A549 (cell line): Measurements from ENCODE around the gene GSC2. TPM values are rescaled to one million over a fixed set of nuclear protein-coding genes. Genes with fewer than 3 reads are reported as not detected.

Experiments used
- ATAC-seq, 2 experiments: fragments of 200-7000 bp in 1 of 2; fragments of >200 bp in 1 of 2; cut with Nextera tagmentation in 1 of 2; cut with Tn5 transposase in 1 of 2; 3 replicates each; pipeline versions ENCODE4 v1.8.0 to v1.9.1; 2018 to 2020; ENCODE audit warnings: mild to moderate bottlenecking in 1 of 2, moderate library complexity in 1 of 2
- CTCF ChIA-PET: fragments of 300-600 bp; sonication (Branson Sonifier 250); formaldehyde crosslinking; extraction: SDS; loops from one replicate; lab custom pipeline; 2021; ENCODE audit warnings: antibody characterized with exemption, inconsistent platforms; lab: Yijun Ruan, JAX
- POLR2A ChIA-PET: fragments of 350-600 bp; formaldehyde crosslinking; extraction: SDS; loops from one replicate; lab custom pipeline; 2021; ENCODE audit warnings: antibody characterized with exemption, inconsistent platforms; lab: Yijun Ruan, JAX
- DNase-seq, 2 experiments: peaks; one replicate each; pipeline versions ENCODE4 v3.0.0 to v3.0.0-alpha.2; 2011 to 2016; ENCODE audit warnings: low read depth in 1 of 2, low spot score in 1 of 2
- FAIRE-seq: peaks from 2 replicates; lab custom pipeline; 2011; peaks lifted over from hg19 to GRCh38; lab: Jason Lieb, UNC
- H3K27ac ChIP-seq, 2 experiments: fragments of >200 bp; sonication (Bioruptor Twin); formaldehyde crosslinking; 3 replicates each; pipeline ENCODE4 v1.5.1; 2016 to 2017
- H3K4me1 ChIP-seq: fragments of >200 bp; sonication (Bioruptor Twin); formaldehyde crosslinking; 3 replicates; pipeline ENCODE4 v1.6.1; 2016
- H3K4me2 ChIP-seq: fragments of >200 bp; sonication (Bioruptor Twin); formaldehyde crosslinking; 3 replicates; pipeline ENCODE4 v1.6.1; 2016
- H3K4me3 ChIP-seq: fragments of >200 bp; sonication (Bioruptor Twin); formaldehyde crosslinking; 3 replicates; pipeline ENCODE4 v1.5.1; 2016
- H3K9me3 ChIP-seq: fragments of >200 bp; sonication (Bioruptor Twin); formaldehyde crosslinking; 3 replicates; pipeline ENCODE4 v1.6.1; 2016
- CBX2 ChIP-seq: fragments of 200-600 bp; sonication (generic); IDR thresholded peaks from 2 replicates; pipeline ENCODE4 v1.6.1; 2016; ENCODE audit warnings: low read depth, mild to moderate bottlenecking, borderline replicate concordance
- CHD2 ChIP-seq: fragments of 150-350 bp; IDR thresholded peaks from 2 replicates; pipeline ENCODE4 v1.6.1; 2014; ENCODE audit warnings: low read length; ENCODE audit not compliant: partially characterized antibody
- EP300 ChIP-seq, 2 experiments: fragments of >200 bp; sonication (Bioruptor Twin); formaldehyde crosslinking; IDR thresholded peaks; 2 replicates in 1 of 2; 3 replicates in 1 of 2; pipeline ENCODE4 v1.6.1; 2016 to 2017
- FOSB ChIP-seq: fragments of 250-450 bp; sonication (Bioruptor Pico); IDR thresholded peaks from 2 replicates; pipeline ENCODE4 v1.5.0; 2020; ENCODE audit warnings: mild to moderate bottlenecking, moderate library complexity
- FOSL2 ChIP-seq, 2 experiments: fragments of 450-650 bp in 1 of 2; fragments of >200 bp in 1 of 2; sonication (Bioruptor Twin) in 1 of 2; formaldehyde crosslinking; IDR thresholded peaks; 2 replicates each; pipeline versions ENCODE4 v1.5.0 to v1.6.1; 2016 to 2020; ENCODE audit warnings: mild to moderate bottlenecking in 1 of 2, moderate library complexity in 1 of 2
- HDAC2 ChIP-seq: fragments of 200-600 bp; sonication (generic); IDR thresholded peaks from 2 replicates; pipeline ENCODE4 v1.6.1; 2016
- HOXA7 ChIP-seq: fragments of 250-450 bp; sonication (Bioruptor Pico); IDR thresholded peaks from 2 replicates; pipeline ENCODE4 v1.5.0; 2020; ENCODE audit warnings: mild to moderate bottlenecking, moderate library complexity
- HOXB13 ChIP-seq: fragments of 250-450 bp; sonication (Bioruptor Pico); IDR thresholded peaks from 2 replicates; pipeline ENCODE4 v1.5.0; 2020; ENCODE audit warnings: low read depth, mild to moderate bottlenecking, moderate library complexity
- JUN ChIP-seq, 2 experiments: fragments of >200 bp; sonication (Bioruptor Twin); formaldehyde crosslinking; IDR thresholded peaks; 2 replicates in 1 of 2; 3 replicates in 1 of 2; pipeline ENCODE4 v1.6.1; 2016 to 2017
- JUNB ChIP-seq: fragments of >200 bp; sonication (Bioruptor Twin); formaldehyde crosslinking; IDR thresholded peaks from 2 replicates; pipeline ENCODE4 v1.6.1; 2016
- KDM5A ChIP-seq: fragments of 200-600 bp; sonication (generic); IDR thresholded peaks from 2 replicates; pipeline ENCODE4 v1.6.1; 2016; ENCODE audit warnings: antibody characterized with exemption, mild to moderate bottlenecking
- MYC ChIP-seq: IDR thresholded peaks from 2 replicates; pipeline ENCODE4 v1.6.1; 2012; ENCODE audit warnings: mild to moderate bottlenecking, inconsistent platforms, low read length, improper control_type of control experiment, borderline replicate concordance
- NR3C1 ChIP-seq: fragments of >200 bp; sonication (Bioruptor Twin); formaldehyde crosslinking; IDR thresholded peaks from 3 replicates; pipeline ENCODE4 v1.6.1; 2017
- PHF8 ChIP-seq: fragments of 200-600 bp; sonication (generic); IDR thresholded peaks from 2 replicates; pipeline ENCODE4 v1.6.1; 2016; ENCODE audit warnings: low read depth, mild to moderate bottlenecking, antibody characterized with exemption, moderate library complexity, borderline replicate concordance
- POLR2A ChIP-seq: IDR thresholded peaks from 2 replicates; pipeline ENCODE4 v1.6.1; 2012; ENCODE audit warnings: mild to moderate bottlenecking, low read length
- RARB ChIP-seq: fragments of 250-450 bp; sonication (Bioruptor Pico); IDR thresholded peaks from 2 replicates; pipeline ENCODE4 v1.8.0; 2021; ENCODE audit warnings: mild to moderate bottlenecking, moderate library complexity
- SREBF2 ChIP-seq: fragments of 450-650 bp; IDR thresholded peaks from 2 replicates; pipeline ENCODE4 v1.6.1; 2014; ENCODE audit warnings: mild to moderate bottlenecking, moderate library complexity
- TFCP2L1 ChIP-seq: fragments of 250-450 bp; sonication (Bioruptor Pico); IDR thresholded peaks from 2 replicates; pipeline ENCODE4 v1.5.0; 2021; ENCODE audit warnings: mild to moderate bottlenecking
- TP53 ChIP-seq: fragments of 250-450 bp; sonication (Bioruptor Pico); IDR thresholded peaks from 2 replicates; pipeline ENCODE4 v1.5.0; 2021; ENCODE audit warnings: mild to moderate bottlenecking, moderate library complexity
- ZC3H11A ChIP-seq: fragments of 450-650 bp; IDR thresholded peaks from 2 replicates; pipeline ENCODE4 v1.6.1; 2014; ENCODE audit warnings: antibody characterized with exemption, mild to moderate bottlenecking
- ZNF302 ChIP-seq: fragments of 250-450 bp; sonication (Bioruptor Pico); IDR thresholded peaks from 2 replicates; pipeline ENCODE4 v1.9.0; 2021; ENCODE audit warnings: inconsistent platforms, mild to moderate bottlenecking, moderate library complexity
- WGBS: methylation state at CpG from one replicate; pipeline ENCODE4 v1.1.6; 2017; ENCODE audit errors: missing lambda C conversion rate; 5-methylcytosine and 5-hydroxymethylcytosine counted together
- polyA plus RNA-seq, 4 experiments: library from polyadenylated mRNA; depleted of rRNA in 3 of 4; stranded (reverse); fragments of >200 nt; fragmentation: RNase III in 1 of 4; extraction: RNeasy Plus Mini Kit Qiagen cat#74134 plus additional on column Dnase treatment in 1 of 4; gene quantifications; 2 replicates in 3 of 4; 3 replicates in 1 of 4; pipeline ENCODE4 v1.2.3, GENCODE V29; 2011 to 2017
- TF ChIP-seq, protein P1 (sequence below): IDR thresholded peaks from 2 replicates; pipeline ENCODE4 v1.6.1; 2012
- TF ChIP-seq, protein P2 (sequence below): fragments of 150-350 bp; IDR thresholded peaks from 2 replicates; pipeline ENCODE4 v1.6.1; 2014; ENCODE audit warnings: low read depth, mild to moderate bottlenecking, low read length
- TF ChIP-seq, protein P3 (sequence below): fragments of >200 bp; sonication (Bioruptor Twin); formaldehyde crosslinking; IDR thresholded peaks from 3 replicates; pipeline ENCODE4 v1.6.1; 2016

The GSC2 gene
- polyA plus RNA-seq, 2 of the 4 experiments (the other 2 are of a cell fraction) = not detected

DNA sequence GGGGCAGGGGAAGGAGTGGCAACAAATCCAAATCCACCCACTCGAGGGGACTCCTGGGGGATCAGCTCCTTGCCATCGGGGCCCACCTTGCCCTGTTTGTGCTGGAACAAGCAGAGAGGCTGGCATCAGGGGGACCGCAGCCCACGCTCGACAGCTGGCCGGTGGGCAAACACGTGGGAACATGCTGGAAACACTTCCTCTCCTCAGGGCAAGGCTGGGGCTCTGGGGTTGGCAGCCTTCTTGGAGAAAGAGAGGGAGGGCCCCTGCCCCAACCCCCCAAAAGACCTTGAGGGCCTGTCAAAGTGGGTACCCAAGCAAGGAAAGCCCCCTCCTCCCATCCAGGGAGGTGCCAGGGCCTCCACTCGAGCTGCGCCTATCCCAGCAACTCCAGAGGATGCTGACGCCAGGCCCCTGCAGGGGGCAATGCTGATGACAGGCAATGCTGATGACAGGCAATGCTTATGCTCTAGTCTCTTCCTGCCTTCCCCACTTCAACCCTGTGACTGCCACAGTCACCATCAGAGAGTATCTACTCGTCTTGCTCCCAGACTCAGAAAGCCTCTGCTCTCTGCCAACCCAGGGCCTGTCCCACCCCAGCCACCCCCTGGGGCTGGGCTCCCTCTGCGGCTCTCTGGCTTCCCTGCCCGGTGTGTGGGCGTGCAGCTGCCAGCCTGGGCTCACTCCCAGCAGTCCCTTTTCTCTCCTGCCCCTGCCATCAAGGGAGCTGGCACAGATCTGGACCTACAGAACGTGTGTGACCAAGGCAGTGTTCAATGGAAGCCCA lies 11.7 kb downstream of the GSC2 start:
- ChIA-PET CTCF (no interaction called here), POLR2A (no interaction called here)
- FAIRE-seq = no peak
- peaks cover 3% of the 10 kb centered on the region; the same call in 2 of the 3 replicates for H3K4me1 ChIP-seq
- ATAC-seq = no peak
- TF ChIP-seq, protein P1, sequence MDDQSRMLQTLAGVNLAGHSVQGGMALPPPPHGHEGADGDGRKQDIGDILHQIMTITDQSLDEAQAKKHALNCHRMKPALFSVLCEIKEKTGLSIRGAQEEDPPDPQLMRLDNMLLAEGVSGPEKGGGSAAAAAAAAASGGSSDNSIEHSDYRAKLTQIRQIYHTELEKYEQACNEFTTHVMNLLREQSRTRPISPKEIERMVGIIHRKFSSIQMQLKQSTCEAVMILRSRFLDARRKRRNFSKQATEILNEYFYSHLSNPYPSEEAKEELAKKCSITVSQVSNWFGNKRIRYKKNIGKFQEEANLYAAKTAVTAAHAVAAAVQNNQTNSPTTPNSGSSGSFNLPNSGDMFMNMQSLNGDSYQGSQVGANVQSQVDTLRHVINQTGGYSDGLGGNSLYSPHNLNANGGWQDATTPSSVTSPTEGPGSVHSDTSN = no peak
- no peak for TF ChIP-seq ZNF302 (CRISPR knock-in tag)
- TF ChIP-seq PHF8 = no peak
- TF ChIP-seq, protein P2, sequence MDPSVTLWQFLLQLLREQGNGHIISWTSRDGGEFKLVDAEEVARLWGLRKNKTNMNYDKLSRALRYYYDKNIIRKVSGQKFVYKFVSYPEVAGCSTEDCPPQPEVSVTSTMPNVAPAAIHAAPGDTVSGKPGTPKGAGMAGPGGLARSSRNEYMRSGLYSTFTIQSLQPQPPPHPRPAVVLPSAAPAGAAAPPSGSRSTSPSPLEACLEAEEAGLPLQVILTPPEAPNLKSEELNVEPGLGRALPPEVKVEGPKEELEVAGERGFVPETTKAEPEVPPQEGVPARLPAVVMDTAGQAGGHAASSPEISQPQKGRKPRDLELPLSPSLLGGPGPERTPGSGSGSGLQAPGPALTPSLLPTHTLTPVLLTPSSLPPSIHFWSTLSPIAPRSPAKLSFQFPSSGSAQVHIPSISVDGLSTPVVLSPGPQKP = no peak
- no peak for TF ChIP-seq CHD2
- TF ChIP-seq ZC3H11A = no peak
- TF ChIP-seq, protein P3, sequence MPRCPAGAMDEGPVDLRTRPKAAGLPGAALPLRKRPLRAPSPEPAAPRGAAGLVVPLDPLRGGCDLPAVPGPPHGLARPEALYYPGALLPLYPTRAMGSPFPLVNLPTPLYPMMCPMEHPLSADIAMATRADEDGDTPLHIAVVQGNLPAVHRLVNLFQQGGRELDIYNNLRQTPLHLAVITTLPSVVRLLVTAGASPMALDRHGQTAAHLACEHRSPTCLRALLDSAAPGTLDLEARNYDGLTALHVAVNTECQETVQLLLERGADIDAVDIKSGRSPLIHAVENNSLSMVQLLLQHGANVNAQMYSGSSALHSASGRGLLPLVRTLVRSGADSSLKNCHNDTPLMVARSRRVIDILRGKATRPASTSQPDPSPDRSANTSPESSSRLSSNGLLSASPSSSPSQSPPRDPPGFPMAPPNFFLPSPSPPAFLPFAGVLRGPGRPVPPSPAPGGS = no peak
- no peak for TF ChIP-seq JUN (IDR thresholded peaks at IDR 0.05)
- no peak for TF ChIP-seq JUNB
- TF ChIP-seq, all 56 proteins: peak for 0
- 84% methylated on average over 8 of the region's 15 CpGs for WGBS
- H3K9me3 ChIP-seq = no peaks in the 10 kb centered on the region
- no peak overlapping the region for H3K27ac ChIP-seq
- H3K4me2 ChIP-seq = no peak overlapping the region
- no peak overlapping the region for H3K4me3 ChIP-seq
- no peak for DNase-seq

DNA sequence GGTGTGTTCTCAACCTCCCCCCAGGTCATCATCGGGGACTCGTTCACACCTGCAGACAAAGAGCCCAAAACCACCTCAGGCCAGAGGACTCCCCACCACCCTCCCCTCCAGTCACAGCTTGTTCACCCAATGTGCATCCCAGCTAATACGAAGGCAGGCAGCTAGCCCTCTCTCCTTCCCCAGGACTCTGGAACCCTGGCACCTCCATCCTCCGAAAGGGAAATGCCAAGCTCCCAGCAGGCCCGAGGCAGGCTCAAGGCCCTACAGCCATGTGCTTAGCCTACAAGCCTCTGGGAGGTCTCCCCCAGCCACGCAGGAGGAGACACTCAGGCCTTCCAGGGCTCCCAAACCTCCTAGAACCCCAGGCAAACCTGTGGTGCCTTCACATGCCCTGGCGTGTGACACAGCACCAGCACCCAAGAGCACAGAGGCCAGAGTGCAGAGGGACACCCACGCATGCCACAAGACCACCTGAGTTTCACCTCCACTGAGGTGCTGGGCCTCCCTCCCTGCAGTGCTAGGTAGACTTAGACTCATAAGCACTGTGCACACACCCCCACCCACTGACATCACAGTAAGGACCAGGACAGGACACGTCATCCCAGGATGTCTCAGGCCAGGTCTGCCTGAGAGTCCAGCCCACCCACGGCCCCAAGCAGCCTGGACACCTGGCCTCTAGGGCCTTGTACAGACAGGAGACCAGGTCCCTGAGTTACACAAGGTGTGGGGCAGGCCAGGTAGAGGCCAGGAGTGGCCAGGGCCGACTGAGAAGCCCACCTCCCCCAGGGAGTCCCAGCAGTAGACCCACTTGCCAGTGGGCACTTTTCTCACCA lies 12.5 kb downstream of the GSC2 start:
- Histone ChIP-seq H3K4me2 (no peak overlapping the region), H3K9me3 (no peaks in the 10 kb centered on the region), H3K4me3 (no peak overlapping the region), H3K27ac (no peak overlapping the region), H3K4me1 (no peaks in the 10 kb centered on the region)
- WGBS = 87% methylated on average over 7 of the region's 11 CpGs
- no peak for FAIRE-seq
- no peak for DNase-seq
- CTCF ChIA-PET = no interaction called here
- TF ChIP-seq TFCP2L1 (CRISPR knock-in tag) (no peak), FOSL2 (IDR thresholded peaks at IDR 0.05) (no peak), FOSL2 (CRISPR knock-in tag; IDR thresholded peaks at IDR 0.05) (no peak), SREBF2 (no peak), POLR2A (no peak), TP53 (CRISPR knock-in tag) (no peak), MYC (no peak), HOXB13 (CRISPR knock-in tag) (no peak)
- POLR2A ChIA-PET = no interaction called here
- no peak for ATAC-seq

DNA sequence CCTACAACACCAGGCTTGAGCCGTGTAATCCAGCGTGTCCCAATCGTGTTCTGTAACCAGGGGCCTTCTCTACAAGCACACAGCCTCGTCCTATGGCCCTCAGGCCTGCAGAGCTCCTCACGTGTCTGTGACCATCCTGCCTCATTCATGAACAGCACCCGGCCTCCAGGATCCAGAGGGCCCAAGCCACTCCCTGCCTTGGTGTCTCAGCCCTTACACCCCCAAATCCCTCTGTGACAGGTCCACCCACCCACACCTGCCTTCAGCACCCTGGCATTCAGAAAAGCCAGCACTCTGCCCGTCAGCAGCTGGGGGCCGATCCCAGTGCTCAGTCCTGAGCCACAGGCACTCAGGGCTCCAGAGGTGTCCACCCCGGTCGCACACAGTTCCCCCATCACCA lies 13.2 kb downstream of the GSC2 start:
- no peaks in the 10 kb centered on the region for H3K9me3 ChIP-seq
- DNase-seq (no peak), ATAC-seq (no peak), FAIRE-seq (no peak)
- no peak overlapping the region for H3K27ac ChIP-seq
- no peak overlapping the region for H3K4me2 ChIP-seq
- TF ChIP-seq ZNF302 (CRISPR knock-in tag) (no peak), HOXA7 (CRISPR knock-in tag) (no peak), HDAC2 (no peak), EP300 (IDR thresholded peaks at IDR 0.05) (no peak), RARB (CRISPR knock-in tag) (no peak), ZC3H11A (no peak), MYC (no peak), HOXB13 (CRISPR knock-in tag) (no peak), CBX2 (no peak), KDM5A (no peak), NR3C1 (no peak), TFCP2L1 (CRISPR knock-in tag) (no peak), FOSB (CRISPR knock-in tag) (no peak)
- TF ChIP-seq, protein P3 = no peak
- ChIA-PET CTCF (no interaction called here), POLR2A (no interaction called here)
- 84% methylated on average over 10 of the region's 10 CpGs for WGBS
- no peaks in the 10 kb centered on the region for H3K4me1 ChIP-seq
- no peak overlapping the region for H3K4me3 ChIP-seq
